Stimulated activated naive B cell treated with anti-CD40 and anti-IgM and Interleukin-4, amounts not matched to agents 10 μg/mL and 1 μg/mL and 100 μg/mL, for 72 hours (primary cell): ENCODE measurements around the gene CALB2.
A peak's percentile ranks its signal among the peaks of the same experiment; 100 is the strongest.

Experiments
- ATAC-seq, 2 donors: fragments of 150-1000 bp; cut with Tn5 transposase; replicated peaks; 2 replicates each; pipeline ENCODE4 v1.10.0; 2021; ENCODE audit warnings: moderate library complexity in 1 of 2
- DNase-seq: peaks from one replicate; pipeline ENCODE4 v3.0.0; 2021
- H3K27ac Mint-ChIP-seq: one replicate; pipeline ENCODE4 v1.8.0; 2022; ENCODE audit warnings: mild to moderate bottlenecking, mixed read lengths
- H3K27me3 Mint-ChIP-seq, 2 donors: one replicate each; pipeline ENCODE4 v1.8.0; 2022; ENCODE audit warnings: mixed read lengths in 2 of 2
- H3K36me3 Mint-ChIP-seq, 2 donors: one replicate each; pipeline ENCODE4 v1.8.0; 2022; ENCODE audit warnings: mixed read lengths in 2 of 2, mild to moderate bottlenecking in 1 of 2
- H3K4me1 Mint-ChIP-seq, 2 donors: one replicate each; pipeline ENCODE4 v1.8.0; 2022; ENCODE audit warnings: mixed read lengths in 2 of 2, mild to moderate bottlenecking in 1 of 2
- H3K4me3 Mint-ChIP-seq, 2 donors: one replicate each; pipeline ENCODE4 v1.8.0; 2022; ENCODE audit warnings: mild to moderate bottlenecking in 2 of 2, mixed read lengths in 2 of 2, moderate library complexity in 1 of 2
- H3K9me3 Mint-ChIP-seq, 2 donors: one replicate each; pipeline ENCODE4 v1.8.0; 2022; ENCODE audit warnings: mixed read lengths in 2 of 2, mild to moderate bottlenecking in 1 of 2

Gene CALB2

DNA sequence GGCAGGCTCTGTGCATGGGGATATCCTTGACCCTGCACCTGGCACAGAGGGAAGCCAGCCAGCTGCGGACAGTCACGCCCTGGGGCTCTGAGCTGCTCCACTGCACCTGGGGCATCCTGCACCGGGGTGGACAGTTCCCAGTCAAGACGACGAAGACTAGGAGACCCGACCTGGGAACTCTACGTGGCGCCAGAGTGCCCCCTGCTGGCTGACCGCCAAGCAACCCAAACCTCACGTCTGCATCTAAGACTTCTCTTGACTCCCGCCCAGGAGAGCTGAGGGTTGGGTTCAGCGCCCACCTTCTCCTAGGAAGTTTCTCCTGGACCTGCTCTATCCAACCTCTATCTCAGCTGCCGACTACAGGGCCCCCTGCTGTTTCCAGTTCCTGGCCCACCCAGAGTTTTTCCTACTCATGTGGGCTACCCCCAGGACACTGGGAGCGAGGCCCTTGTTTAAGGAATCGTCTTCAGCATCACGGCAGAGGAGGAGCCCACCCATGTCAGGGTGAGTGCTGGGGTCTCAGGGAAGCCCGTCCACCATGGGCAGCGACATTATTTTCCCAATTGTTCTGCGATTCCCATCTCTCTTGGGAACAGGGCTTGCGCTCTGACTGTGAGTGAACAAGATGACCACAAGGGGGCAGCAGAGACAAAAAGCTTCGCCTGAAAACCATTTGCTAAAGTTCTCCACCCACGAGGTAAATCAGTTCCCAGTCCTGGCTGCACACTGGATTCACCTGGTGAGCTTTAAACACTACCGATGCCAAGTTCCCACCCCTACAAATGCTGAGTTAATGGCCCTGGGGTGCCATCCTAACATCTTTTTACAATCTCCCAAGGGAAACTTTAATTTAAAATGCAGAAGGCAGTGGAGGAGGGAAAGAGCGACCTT, 54.0 kb downstream of the CALB2 start:
- H3K9me3 Mint-ChIP-seq, result no peaks in the 10 kb centered on the region
- peaks cover 45 to 77% of the 10 kb centered on the region in 2 donors for H3K27me3 Mint-ChIP-seq
- DNase-seq (peak; percentile 33), ATAC-seq (peak; percentile 78 to 81)
- no peak overlapping the region for H3K4me3 Mint-ChIP-seq
- H3K27ac Mint-ChIP-seq, result peak overlapping the region; percentile 47
- H3K4me1 Mint-ChIP-seq, result peaks cover 11 to 21% of the 10 kb centered on the region in 2 donors
- no peaks in the 10 kb centered on the region for H3K36me3 Mint-ChIP-seq

DNA sequence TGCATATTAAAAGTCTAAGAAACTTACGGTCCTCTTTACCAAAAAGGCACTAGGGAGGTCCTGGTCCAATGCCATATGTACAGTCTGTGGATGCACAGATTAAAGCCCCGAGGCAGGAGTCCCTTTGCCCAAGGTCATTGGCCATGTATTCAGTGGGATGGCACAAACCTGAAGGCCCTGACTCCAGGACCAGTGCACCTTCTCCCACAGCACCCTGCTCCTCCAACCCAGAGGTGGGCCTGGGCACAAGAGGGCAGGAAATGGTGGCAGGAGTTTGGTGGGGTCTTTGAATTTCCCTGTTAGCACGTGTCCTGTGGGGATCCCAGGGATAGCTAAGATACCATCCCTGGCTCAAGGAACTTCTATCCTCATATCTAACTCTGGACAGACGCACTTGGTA, 54.8 kb downstream of the CALB2 start:
- DNase-seq, result no peak
- H3K27ac Mint-ChIP-seq, result no peak overlapping the region
- peaks cover 9 to 12% of the 10 kb centered on the region in 2 donors for H3K4me1 Mint-ChIP-seq
- ATAC-seq, result no peak
- H3K27me3 Mint-ChIP-seq, result peaks cover 47 to 77% of the 10 kb centered on the region in 2 donors
- no peak overlapping the region for H3K4me3 Mint-ChIP-seq
- H3K9me3 Mint-ChIP-seq, result no peaks in the 10 kb centered on the region
- no peaks in the 10 kb centered on the region for H3K36me3 Mint-ChIP-seq

DNA sequence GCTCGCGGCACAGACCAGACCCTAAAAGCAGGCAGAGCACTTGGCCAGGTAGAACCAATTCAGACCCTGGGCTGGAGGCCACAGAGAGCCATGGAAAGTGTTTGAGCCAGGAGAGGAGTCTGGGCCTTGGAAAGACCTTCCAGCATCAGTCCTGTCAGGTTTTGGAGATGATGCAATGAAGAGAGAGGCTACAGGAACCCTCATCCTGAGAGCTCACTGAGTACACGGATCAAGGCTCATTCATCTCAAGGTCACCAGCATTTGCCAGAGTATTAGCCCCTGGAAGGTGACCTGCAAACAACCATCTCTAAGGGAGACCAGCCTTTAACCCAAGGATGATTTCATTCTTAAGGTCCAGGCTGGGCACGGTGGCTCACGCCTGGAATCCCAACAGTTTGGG, 55.5 kb downstream of the CALB2 start:
- H3K36me3 Mint-ChIP-seq, result no peaks in the 10 kb centered on the region
- H3K4me3 Mint-ChIP-seq, result no peak overlapping the region
- peaks cover 47 to 79% of the 10 kb centered on the region in 2 donors for H3K27me3 Mint-ChIP-seq
- DNase-seq (no peak), ATAC-seq (no peak)
- H3K9me3 Mint-ChIP-seq, result no peaks in the 10 kb centered on the region
- H3K4me1 Mint-ChIP-seq, result peaks cover 9 to 11% of the 10 kb centered on the region in 2 donors
- H3K27ac Mint-ChIP-seq, result no peak overlapping the region

DNA sequence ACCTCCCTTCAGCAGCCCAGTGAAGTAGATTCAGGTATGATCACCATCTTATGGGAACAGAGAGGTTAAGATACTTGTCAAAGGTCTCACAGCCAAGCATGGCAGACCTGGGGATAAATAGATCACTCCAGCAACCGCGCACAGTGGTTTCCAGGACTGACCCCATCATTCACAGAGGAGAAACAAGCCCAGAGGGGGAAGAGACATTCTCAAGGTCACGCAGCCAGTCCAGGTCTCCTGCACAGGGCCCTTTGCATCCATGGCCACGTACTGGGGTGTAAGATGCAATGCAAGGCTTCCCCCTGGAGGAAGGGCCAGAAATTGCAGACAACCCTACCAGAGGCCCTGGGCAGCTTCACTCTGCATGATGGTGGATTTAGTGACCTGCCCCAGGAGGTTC, 63.4 kb downstream of the CALB2 start:
- peaks cover 55 to 59% of the 10 kb centered on the region in 2 donors for H3K27me3 Mint-ChIP-seq
- H3K36me3 Mint-ChIP-seq, result no peaks in the 10 kb centered on the region

GRCh38 chr16:71423016-71423415, 64.5 kb downstream of the CALB2 start:
- H3K27ac Mint-ChIP-seq, result no peak overlapping the region
- H3K4me1 Mint-ChIP-seq, result peaks cover 9 to 11% of the 10 kb centered on the region in 2 donors
- H3K27me3 Mint-ChIP-seq, result peaks cover 58 to 61% of the 10 kb centered on the region in 2 donors
- H3K9me3 Mint-ChIP-seq, result no peaks in the 10 kb centered on the region
- no peak overlapping the region for H3K4me3 Mint-ChIP-seq
- H3K36me3 Mint-ChIP-seq, result no peaks in the 10 kb centered on the region
- no peak for DNase-seq
- ATAC-seq, result no peak

More for the DNA sequence above, 63.4 kb downstream of the CALB2 start:
- Mint-ChIP-seq H3K4me3 (no peak overlapping the region), H3K4me1 (peaks cover 9 to 11% of the 10 kb centered on the region in 2 donors), H3K27ac (no peak overlapping the region), H3K9me3 (no peaks in the 10 kb centered on the region)
- DNase-seq (no peak), ATAC-seq (no peak)

DNA sequence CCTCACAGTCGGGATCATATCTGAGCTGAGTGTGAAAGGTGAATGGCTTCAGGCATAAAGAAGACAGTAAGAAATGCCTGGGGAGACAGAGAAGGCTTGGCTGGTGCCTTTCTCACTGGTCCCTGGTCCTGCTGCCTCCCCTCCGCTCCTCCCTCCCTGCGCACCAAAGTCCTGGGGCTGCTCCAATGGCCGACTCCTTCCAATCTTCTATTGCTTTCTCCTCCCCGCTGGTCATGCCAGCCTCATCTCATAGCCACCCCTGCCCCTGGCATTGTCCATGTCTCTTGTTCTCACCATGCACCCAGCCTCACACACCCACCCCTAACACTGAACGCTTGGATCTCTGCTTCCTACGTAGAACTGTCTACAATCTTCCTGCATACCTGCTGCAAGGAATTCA, 65.3 kb downstream of the CALB2 start:
- Mint-ChIP-seq H3K36me3 (no peaks in the 10 kb centered on the region), H3K4me3 (no peak overlapping the region), H3K9me3 (peaks cover under 1 to 1% of the 10 kb centered on the region in 2 donors), H3K27ac (no peak overlapping the region), H3K27me3 (peaks cover 55 to 61% of the 10 kb centered on the region in 2 donors), H3K4me1 (peaks cover 9 to 11% of the 10 kb centered on the region in 2 donors)
- ATAC-seq (no peak), DNase-seq (no peak)

GRCh38 chr16:71424626-71425025, 66.1 kb downstream of the CALB2 start:
- ATAC-seq (no peak), DNase-seq (no peak)
- H3K36me3 Mint-ChIP-seq, result no peaks in the 10 kb centered on the region
- H3K4me3 Mint-ChIP-seq, result no peak overlapping the region
- H3K4me1 Mint-ChIP-seq, result peaks cover 9 to 11% of the 10 kb centered on the region in 2 donors
- H3K9me3 Mint-ChIP-seq, result peaks cover 2 to 3% of the 10 kb centered on the region in 2 donors
- H3K27me3 Mint-ChIP-seq, result peaks cover 58 to 61% of the 10 kb centered on the region in 2 donors
- H3K27ac Mint-ChIP-seq, result no peak overlapping the region

GRCh38 chr16:71425746-71426068, 67.2 kb downstream of the CALB2 start:
- ATAC-seq, result no peak
- no peak for DNase-seq
- peak overlapping the region in 1 of 2 donors; percentile 73 for H3K4me3 Mint-ChIP-seq
- H3K27me3 Mint-ChIP-seq, result peaks cover 64 to 69% of the 10 kb centered on the region in 2 donors
- H3K36me3 Mint-ChIP-seq, result no peaks in the 10 kb centered on the region
- peaks cover 2 to 3% of the 10 kb centered on the region in 2 donors for H3K9me3 Mint-ChIP-seq
- H3K4me1 Mint-ChIP-seq, result peaks cover 9 to 11% of the 10 kb centered on the region in 2 donors
- H3K27ac Mint-ChIP-seq, result no peak overlapping the region

DNA sequence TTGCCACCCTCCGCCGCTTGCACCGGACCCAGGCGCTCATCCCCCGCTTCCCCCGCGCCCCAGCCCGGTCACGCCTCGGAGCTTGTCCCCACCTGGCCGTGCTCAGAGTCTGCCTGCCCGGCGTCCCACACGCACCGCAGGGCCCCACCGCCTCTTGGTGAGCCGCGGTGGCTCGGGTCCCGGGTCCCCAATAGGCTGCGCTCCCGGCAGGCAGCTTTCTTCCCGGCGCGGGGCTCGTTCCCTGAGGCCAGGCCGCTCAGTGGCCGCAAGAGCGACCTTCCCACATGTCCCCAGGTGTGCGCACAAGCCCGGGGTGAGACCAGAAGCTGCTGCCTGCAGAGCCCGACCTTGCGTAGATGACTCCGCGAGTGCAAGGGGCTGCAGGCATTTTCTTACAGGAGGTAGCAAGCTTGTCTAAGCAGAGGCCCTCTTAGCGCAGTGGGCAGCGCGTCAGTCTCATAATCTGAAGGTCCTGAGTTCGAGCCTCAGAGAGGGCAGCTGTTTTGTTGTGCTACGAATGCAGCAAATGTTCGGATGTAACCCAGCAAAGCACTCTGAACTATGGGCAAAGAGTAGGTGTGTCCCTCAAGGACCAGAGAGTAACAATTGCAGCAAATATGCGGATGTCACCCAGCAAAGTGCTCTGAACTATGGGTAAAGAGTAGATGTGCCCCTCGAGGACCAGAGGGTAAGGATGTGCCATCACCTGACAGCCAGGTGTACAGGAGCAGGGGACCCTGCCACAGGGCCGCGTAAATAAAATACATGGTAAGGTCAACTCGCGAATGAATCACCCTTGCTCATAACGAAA, 67.8 kb downstream of the CALB2 start:
- no peaks in the 10 kb centered on the region for H3K36me3 Mint-ChIP-seq
- H3K27ac Mint-ChIP-seq, result peak overlapping the region; percentile 95
- peaks cover 66 to 75% of the 10 kb centered on the region in 2 donors for H3K27me3 Mint-ChIP-seq
- peak; percentile 80 to 88 for ATAC-seq
- H3K9me3 Mint-ChIP-seq, result peaks cover 2 to 3% of the 10 kb centered on the region in 2 donors
- H3K4me1 Mint-ChIP-seq, result peaks cover 9 to 11% of the 10 kb centered on the region in 2 donors
- peak overlapping the region; percentile 61 to 73 for H3K4me3 Mint-ChIP-seq
- peak; percentile 27 for DNase-seq

GRCh38 chr16:71426880-71427615, 68.5 kb downstream of the CALB2 start:
- Mint-ChIP-seq H3K27me3 (peaks cover 66 to 80% of the 10 kb centered on the region in 2 donors), H3K4me3 (no peak overlapping the region), H3K4me1 (peaks cover 9 to 11% of the 10 kb centered on the region in 2 donors), H3K27ac (peak overlapping the region; percentile 95), H3K9me3 (peaks cover 2 to 3% of the 10 kb centered on the region in 2 donors), H3K36me3 (no peaks in the 10 kb centered on the region)
- ATAC-seq, result no peak
- DNase-seq, result no peak

DNA sequence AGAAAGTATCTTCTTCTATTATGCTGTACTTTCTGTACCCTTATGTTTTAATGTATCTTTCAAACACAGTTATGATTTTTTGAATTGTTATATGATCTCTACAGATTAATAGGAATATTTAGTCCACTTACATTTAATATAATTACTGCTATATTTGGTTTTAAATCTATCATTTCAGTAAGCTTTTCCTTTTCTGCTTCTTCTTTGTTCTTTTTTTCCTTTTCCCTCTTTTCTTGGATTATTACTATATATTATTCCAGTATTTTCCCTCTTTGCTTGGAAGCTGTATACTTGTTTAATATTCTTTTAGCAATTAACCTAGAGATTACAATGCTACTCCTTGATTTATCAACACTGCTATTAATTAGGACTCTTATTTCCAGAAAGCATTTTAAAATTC, 69.9 kb downstream of the CALB2 start:
- Mint-ChIP-seq H3K36me3 (no peaks in the 10 kb centered on the region), H3K9me3 (peaks cover 2 to 3% of the 10 kb centered on the region in 2 donors)
- no peak for ATAC-seq

DNA sequence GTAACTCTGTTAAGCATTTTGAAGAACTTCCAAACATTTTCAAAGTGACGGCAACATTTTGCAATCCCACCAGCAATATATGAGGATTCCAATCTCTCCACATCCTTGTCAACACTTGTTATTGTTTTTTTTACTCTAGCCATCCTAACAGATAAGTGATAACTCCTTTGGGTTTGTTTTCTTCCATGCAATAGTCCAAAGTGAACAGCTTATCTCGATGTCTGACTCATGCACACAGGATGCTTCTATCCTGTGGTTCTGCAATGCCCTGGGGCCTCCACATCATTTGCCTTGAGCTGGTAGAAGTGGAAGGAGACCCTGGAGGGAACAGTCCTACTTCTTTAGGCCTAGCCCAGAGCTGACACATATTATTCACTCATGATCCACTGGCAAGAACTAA, 70.4 kb downstream of the CALB2 start:
- H3K27ac Mint-ChIP-seq, result no peak overlapping the region
- peaks cover 56 to 85% of the 10 kb centered on the region in 2 donors for H3K27me3 Mint-ChIP-seq
- H3K4me1 Mint-ChIP-seq, result peaks cover 9 to 11% of the 10 kb centered on the region in 2 donors
- DNase-seq (no peak), ATAC-seq (no peak)
- H3K36me3 Mint-ChIP-seq, result no peaks in the 10 kb centered on the region
- H3K4me3 Mint-ChIP-seq, result no peak overlapping the region
- H3K9me3 Mint-ChIP-seq, result peaks cover 2 to 3% of the 10 kb centered on the region in 2 donors

More for the DNA sequence above, 69.9 kb downstream of the CALB2 start:
- Mint-ChIP-seq H3K4me3 (no peak overlapping the region), H3K27me3 (peaks cover 58 to 86% of the 10 kb centered on the region in 2 donors), H3K27ac (no peak overlapping the region), H3K4me1 (peaks cover 9 to 11% of the 10 kb centered on the region in 2 donors)
- no peak for DNase-seq

- H3K27me3 Mint-ChIP-seq, result peaks cover 49 to 79% of the 10 kb centered on the region in 2 donors
- DNase-seq, result no peak
- no peak overlapping the region for H3K4me3 Mint-ChIP-seq
- H3K27ac Mint-ChIP-seq, result no peak overlapping the region
- no peak for ATAC-seq
- H3K9me3 Mint-ChIP-seq, result peaks cover 2 to 3% of the 10 kb centered on the region in 2 donors
- H3K4me1 Mint-ChIP-seq, result peaks cover 9 to 11% of the 10 kb centered on the region in 2 donors
- H3K36me3 Mint-ChIP-seq, result no peaks in the 10 kb centered on the region
Measured at GRCh38 chr16:71429581-71429980, 71.1 kb downstream of the CALB2 start.

- Mint-ChIP-seq H3K27ac (no peak overlapping the region), H3K9me3 (peaks cover 2 to 3% of the 10 kb centered on the region in 2 donors), H3K36me3 (no peaks in the 10 kb centered on the region), H3K27me3 (peaks cover 37 to 67% of the 10 kb centered on the region in 2 donors), H3K4me1 (peaks cover 9% of the 10 kb centered on the region in 2 donors), H3K4me3 (no peak overlapping the region)
- ATAC-seq (no peak), DNase-seq (no peak)
Measured at GRCh38 chr16:71430744-71431143, 72.2 kb downstream of the CALB2 start.
